Left renal pelvis (tissue), 4 donors: ENCODE results near the gene TSPAN16. TPM values are rescaled to one million over a fixed set of nuclear protein-coding genes. Genes with fewer than 3 reads are reported as not detected.
"Not testable (repeated sequence)": the region's sequence is repeated elsewhere in the genome, so short reads cannot be mapped to it uniquely, and the experiment has no call there.

ENCODE experiments used
- DNase-seq, 4 donors: peaks; one replicate each; pipeline ENCODE4 v3.0.0-alpha.2; 2013; ENCODE audit warnings: low read depth in 4 of 4, low spot score in 3 of 4
- polyA plus RNA-seq, 4 donors: library from polyadenylated mRNA; unstranded; fragments of 120-200 nt; gene quantifications; one replicate each; pipeline ENCODE4 v1.2.1, GENCODE V29; 2013; ENCODE audit not compliant: insufficient read length in 4 of 4

TSPAN16 gene
- polyA plus RNA-seq, 4 donors = not detected

DNA sequence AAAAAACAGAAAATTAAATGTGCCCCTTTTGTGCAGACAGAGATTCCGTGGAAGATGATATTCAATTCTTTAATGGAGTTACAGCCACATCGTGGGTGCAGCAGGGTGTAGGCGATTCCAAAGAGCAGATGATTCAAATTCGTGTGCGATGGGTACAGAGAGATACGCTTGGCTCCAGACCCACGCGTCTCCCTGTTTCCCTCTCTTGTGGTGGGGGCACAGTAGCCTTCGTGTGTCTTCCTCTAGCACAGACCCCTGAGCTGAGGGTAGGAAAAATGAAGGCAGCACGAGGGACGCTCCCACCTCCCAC is 4.8 kb downstream of the TSPAN16 start:
- no peak for DNase-seq

DNA sequence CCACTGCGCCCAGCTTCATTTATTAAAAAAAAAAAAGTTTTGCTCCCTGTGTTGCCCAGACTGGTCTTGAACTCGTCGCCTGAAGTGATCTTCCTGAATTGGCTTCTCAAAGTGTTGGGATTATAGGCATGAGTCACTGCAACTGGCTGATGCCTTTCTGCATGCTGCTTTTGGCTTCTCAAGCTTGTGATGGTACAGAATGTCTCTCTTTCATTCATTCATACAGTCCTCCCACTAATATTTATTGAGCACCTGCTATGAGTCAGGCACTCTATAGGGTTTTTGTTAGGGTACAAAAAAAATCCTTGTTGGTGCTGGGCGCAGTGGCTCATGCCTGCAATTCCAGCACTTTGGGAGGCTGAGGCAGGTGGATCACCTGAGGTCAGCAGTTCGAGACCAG is 9.0 kb downstream of the TSPAN16 start:
- DNase-seq = no peak

DNA sequence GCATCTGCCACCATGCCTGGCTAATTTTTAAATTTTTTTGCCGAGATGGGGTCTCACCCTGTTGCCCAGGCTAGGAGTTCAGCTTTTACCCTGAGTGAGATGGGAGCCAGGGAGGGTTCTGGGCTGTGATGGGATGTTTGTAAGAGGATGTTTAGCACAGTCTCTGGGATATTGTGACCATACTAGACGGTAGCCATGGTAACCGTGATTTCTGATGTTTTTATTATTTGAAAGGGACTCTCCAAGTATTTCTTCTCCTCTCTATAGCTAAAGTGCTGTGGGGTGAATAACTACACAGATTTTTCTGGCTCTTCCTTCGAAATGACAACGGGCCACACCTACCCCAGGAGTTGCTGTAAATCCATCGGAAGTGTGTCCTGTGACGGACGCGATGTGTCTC is 10.4 kb downstream of the TSPAN16 start:
- DNase-seq = no peak

DNA sequence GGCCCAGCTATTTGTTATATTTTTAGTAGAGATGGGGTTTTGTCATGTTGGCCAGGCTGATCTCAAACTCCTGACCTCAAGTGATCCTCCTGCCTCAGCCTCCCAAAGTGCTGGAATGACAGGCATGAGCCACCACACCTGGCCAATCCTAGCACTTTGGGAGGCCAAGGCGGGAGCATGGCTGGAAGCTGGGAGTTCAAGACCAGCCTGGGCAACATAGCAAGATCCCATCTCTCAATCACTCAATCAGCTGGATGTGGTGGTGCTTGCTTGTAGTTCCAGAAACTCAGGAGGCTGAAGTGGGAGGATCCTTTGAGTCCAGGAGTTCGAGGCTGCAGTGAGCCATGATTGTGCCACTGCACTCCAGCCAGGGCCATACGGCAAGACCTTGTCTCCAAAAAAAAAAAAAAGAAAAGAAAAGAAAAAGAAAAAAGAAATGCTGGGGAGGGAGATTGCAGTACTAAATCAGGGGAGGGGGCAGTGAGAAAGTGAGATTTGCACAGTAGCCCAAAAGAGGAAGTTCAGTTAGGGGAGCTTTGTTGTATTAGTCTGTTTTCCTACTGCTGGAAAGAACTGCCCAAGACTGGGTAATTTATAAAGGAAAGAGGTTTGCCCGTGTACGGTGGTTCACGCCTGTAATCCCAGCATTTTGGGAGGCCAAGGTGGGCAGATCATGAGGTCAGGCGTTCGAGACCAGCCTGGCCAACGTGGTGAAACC is 24.5 kb downstream of the TSPAN16 start:
- not testable (repeated sequence) for DNase-seq

DNA sequence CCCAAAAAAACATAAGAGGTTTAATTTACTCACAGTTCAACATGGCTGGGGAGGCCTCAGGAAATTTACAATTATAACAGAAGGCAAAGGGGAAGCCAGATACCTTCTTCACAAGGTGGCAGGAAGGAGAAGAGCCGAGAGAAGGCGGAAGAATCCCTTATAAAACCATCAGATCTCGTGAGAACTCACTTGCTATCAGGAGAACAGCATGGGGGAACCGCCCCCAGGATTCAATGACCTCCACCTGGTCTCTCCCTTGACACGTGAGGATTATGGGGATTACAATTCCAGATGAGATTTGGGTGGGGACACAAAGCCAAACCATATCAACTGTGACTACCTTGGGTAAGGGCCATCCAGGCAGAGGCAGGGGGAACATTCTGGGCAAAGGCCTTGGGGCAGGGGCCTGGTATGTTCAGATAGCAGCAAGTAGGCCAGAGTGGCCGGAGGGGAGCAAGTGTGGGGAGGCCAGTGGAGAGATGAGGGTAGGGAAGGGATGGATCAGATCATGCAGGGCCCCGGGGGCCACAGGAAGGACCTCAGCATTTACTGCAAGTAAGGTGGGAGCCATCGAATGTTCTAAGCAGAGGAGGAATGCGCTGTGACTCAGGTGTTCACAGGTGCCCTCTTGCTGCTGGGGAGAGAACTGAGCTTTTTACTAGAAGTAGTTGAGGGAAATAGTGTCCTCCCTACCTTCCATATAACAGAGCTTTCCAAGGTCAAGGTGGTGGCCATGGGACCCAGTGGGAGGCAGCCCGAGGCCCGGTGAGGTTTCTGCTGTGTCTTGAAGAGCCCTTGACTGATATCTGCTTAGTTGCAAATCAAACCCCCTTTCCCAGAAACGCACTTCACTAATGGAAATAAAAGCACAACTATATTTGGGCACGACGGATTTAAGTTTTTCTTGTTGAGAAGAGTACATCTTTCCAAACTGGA is 25.5 kb downstream of the TSPAN16 start:
- no peak for DNase-seq

GRCh38 chr19:11322269-11323024 is 26.5 kb downstream of the TSPAN16 start:
- DNase-seq = no peak

DNA sequence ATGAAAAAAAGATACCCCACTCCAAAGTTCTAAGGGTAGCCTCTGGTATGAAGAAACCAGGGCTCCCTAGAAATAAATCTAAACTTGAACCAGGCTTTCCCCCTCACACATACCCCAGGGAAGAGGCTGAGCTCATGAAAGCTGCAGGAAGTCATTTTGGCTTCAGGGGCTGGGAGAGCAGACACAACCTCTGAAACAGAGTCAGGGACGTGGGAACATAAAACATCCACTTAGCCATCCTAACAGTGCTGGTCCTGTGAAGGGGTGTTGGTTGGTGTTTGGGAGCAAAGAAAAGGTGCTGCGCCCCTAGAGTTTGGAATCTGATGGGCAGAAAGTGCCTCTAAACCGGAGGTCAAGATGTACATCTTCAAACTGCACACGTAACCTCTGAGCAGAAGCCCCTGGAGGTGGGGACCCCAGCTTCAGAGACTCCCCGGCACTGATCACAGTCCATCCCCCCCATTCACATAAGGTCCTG is 27.7 kb downstream of the TSPAN16 start:
- DNase-seq = no peak

- peak; percentile 54 to 70 (median 59) for DNase-seq
Observed at GRCh38 chr19:11324079-11324661, 28.2 kb downstream of the TSPAN16 start.

DNA sequence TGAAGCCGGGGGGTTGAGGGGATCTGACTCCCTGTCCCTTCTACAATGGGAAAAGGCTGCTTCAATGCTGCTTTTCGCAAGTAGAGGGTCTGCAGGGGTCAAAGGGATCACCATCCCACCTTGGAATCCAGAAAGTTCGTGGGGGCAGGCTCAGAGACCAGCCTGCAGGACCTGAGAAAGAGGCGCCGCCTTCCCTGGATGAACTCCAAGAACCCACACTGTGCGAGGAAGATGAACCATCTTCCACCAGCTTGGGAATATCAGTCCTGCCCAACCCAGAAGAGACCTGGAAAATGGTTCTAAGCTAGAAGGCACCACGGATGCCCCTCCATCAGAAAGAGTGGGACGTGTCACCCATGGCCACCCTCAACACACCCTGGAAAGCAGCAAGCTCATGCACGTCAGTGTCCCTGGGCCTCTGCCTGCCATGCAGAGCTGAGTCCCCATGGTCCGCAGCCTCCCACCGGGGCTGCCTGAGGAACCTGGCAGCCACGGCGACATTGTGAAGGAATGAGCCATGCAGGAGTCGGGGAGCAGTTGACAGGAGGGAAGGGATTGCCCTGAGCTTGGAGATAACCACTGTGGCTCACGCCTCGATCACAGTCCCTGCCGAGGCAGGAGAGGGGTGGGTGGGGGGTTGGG is 28.9 kb downstream of the TSPAN16 start:
- no peak for DNase-seq

- DNase-seq = no peak
Observed at GRCh38 chr19:11325544-11325943, 29.6 kb downstream of the TSPAN16 start.

GRCh38 chr19:11330127-11330526 is 34.2 kb downstream of the TSPAN16 start:
- no peak for DNase-seq

DNA sequence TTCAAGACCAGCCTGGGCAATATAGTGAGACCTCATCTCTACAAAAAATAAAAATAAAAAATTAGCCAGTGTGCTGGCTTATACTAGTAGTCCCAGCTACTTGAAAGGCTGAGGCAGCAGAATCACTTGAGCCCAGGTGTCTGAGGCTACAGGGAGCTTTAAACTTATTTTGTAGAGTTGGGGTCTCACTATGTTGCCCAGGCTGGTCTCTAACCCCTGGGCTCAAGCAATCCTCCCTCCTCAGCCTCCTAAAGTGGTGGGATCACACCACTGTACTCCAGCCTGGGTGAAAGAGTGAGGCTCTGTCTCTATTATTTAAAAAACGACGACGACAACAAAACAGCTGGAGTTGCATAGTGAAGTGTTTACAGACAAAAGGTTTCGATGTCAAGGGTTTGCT is 35.5 kb downstream of the TSPAN16 start:
- no peak for DNase-seq

- no peak for DNase-seq
Observed at GRCh38 chr19:11332822-11333221, 36.9 kb downstream of the TSPAN16 start.

DNA sequence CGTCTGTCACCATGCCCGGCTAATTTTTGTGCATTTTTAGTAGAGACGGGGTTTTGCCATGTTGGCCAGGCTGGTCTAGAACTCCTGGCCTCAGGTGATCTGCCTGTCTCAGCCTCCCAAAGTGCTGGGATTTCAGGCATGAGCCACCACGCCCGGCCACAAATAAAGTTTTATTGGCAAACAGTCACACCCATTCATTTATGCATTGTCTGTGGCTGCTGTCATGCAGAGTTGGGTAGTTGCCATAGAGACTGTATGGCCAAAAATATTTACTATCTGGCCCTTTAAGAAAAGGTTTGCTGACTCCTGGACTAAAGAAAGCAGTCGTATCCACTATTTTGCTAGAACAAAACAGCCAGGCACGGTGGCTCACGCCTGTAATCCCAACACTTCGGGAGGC is 37.9 kb downstream of the TSPAN16 start:
- DNase-seq = not testable (repeated sequence)

- DNase-seq = no peak
Observed at GRCh38 chr19:11335449-11336146, 39.6 kb downstream of the TSPAN16 start.

DNA sequence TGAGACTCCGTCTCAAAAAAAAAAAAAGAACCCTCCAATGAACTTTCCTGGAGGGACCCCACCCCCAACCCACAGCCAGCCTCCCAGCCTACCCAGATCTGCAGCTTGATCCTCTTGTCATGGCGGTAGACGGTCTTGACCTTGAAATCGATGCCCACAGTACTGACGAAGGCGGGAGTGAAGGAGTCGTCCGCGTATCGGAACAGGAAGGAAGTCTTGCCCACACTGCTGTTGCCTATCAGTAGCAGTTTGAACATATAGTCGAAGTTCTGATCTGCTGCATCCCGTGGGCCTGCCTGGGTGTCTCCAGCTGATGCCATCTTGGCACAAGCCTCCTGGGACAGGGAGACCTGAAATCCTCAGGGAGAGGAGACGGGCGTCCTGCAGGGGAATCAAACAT is 41.1 kb downstream of the TSPAN16 start:
- no peak for DNase-seq

- no peak for DNase-seq
Observed at GRCh38 chr19:11338121-11338520, 42.2 kb downstream of the TSPAN16 start.

GRCh38 chr19:11338569-11339253 is 42.8 kb downstream of the TSPAN16 start:
- DNase-seq = no peak
